ENCODE measurements around the gene SSBP3. TPM values are rescaled to one million over a fixed set of nuclear protein-coding genes. Genes with fewer than 3 reads are reported as not detected.

The SSBP3 gene
- total RNA-seq, 2 donors from 2014 or later, result 63.8 to 76.5 TPM

DNA sequence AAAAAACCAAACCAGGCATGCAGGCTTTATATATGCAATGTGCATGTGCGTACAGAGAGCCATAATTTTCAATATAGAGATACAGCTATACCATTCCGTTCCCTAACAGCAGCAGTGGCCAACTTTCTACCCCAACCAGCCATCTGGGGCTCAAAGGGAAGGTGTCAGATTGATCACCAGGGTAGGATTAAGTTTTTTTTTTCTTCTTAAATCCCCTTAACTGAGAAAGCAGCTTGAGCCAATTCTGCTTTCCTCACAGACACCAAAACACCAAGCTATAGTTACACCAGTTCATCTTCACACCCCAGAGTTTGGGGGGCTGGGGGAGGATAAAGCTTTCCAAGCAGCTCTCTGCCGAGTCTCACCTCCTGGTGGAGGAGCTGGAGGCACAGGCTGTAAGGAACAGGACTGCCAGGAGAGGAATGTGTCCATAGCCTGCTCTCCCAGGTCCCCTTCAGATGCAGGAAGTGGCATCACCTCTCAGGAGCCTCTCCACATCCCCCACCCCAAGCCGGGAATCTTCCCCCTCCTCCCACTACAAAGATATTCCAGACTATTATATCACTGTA, 87.9 kb downstream of the SSBP3 start:
- intact Hi-C loops (cut with DNase I), result no loop called here

DNA sequence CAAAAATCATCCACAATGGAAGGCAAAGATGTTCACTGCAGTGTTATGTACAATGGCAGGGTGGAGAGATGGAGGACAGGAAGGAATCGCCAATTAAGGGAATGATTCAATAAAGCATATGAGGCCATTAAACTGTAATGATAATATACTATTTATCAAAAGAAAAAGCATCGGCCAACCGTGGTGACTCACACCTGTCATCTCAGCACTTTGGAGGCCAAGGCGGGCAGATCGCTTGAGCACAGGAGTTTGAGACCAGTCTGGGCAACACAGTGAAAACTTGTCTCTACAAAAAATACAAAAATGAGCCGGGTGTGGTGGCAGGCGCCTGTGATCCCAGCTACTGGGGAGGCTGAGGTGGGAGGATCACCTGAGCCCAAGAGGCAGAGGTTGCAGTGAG, 89.1 kb downstream of the SSBP3 start:
- H3K27me3 ChIP-seq, result no peaks in the 10 kb centered on the region
- H3K9me3 ChIP-seq, result no peaks in the 10 kb centered on the region
- H3K27ac ChIP-seq, result no peak overlapping the region
- H3K4me1 ChIP-seq, result peaks cover 5% of the 10 kb centered on the region
- H3K9ac ChIP-seq (ENCODE audit: low read depth in 2 of 2, low read length in 2 of 2), result no peak overlapping the region
- TF ChIP-seq, protein P1, sequence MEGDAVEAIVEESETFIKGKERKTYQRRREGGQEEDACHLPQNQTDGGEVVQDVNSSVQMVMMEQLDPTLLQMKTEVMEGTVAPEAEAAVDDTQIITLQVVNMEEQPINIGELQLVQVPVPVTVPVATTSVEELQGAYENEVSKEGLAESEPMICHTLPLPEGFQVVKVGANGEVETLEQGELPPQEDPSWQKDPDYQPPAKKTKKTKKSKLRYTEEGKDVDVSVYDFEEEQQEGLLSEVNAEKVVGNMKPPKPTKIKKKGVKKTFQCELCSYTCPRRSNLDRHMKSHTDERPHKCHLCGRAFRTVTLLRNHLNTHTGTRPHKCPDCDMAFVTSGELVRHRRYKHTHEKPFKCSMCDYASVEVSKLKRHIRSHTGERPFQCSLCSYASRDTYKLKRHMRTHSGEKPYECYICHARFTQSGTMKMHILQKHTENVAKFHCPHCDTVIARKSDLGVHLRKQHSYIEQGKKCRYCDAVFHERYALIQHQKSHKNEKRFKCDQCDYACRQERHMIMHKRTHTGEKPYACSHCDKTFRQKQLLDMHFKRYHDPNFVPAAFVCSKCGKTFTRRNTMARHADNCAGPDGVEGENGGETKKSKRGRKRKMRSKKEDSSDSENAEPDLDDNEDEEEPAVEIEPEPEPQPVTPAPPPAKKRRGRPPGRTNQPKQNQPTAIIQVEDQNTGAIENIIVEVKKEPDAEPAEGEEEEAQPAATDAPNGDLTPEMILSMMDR (IDR thresholded peaks at IDR 0.05), result no peak
- H3K4me3 ChIP-seq, result no peak overlapping the region
- intact Hi-C loops (cut with DNase I), result no loop called here
- DNase-seq, result no peak
- no peaks in the 10 kb centered on the region for H3K36me3 ChIP-seq

More for the DNA sequence above, 87.9 kb downstream of the SSBP3 start:
- Histone ChIP-seq H3K4me3 (no peak overlapping the region), H3K4me1 (peaks cover 8% of the 10 kb centered on the region), H3K27ac (no peak overlapping the region), H3K27me3 (no peaks in the 10 kb centered on the region), H3K9me3 (no peaks in the 10 kb centered on the region), H3K36me3 (no peaks in the 10 kb centered on the region), H3K9ac (ENCODE audit: low read depth in 2 of 2, low read length in 2 of 2) (no peak overlapping the region)
- TF ChIP-seq, protein P1 (IDR thresholded peaks at IDR 0.05), result no peak
- no peak for DNase-seq

DNA sequence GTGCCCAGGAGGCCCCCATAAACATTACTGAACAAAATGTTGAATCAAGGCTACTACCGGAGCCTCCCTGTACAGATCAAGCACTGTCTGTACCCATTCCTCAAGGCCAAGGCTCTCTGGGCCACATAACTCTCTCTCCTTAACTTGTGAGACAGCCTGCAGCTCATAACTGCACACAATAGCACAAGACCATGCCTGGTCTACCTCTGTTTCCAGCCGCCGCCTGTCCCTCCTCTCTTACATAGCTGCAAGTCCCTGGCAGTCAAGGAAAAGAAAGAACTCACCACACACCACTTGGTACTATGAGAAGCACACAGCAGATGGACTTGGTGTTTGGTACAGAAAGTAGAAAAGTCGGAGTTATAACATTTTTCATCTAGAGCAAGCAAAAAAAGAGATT, 91.1 kb downstream of the SSBP3 start:
- intact Hi-C loops (cut with DNase I), result no loop called here
- Histone ChIP-seq H3K4me3 (no peak overlapping the region), H3K9ac (ENCODE audit: low read depth in 2 of 2, low read length in 2 of 2) (peak overlapping the region; percentile 43 to 47), H3K27me3 (no peaks in the 10 kb centered on the region), H3K9me3 (no peaks in the 10 kb centered on the region), H3K27ac (no peak overlapping the region), H3K36me3 (no peaks in the 10 kb centered on the region), H3K4me1 (peaks cover 5% of the 10 kb centered on the region)
- DNase-seq, result no peak
- TF ChIP-seq, protein P1 (IDR thresholded peaks at IDR 0.05), result no peak

DNA sequence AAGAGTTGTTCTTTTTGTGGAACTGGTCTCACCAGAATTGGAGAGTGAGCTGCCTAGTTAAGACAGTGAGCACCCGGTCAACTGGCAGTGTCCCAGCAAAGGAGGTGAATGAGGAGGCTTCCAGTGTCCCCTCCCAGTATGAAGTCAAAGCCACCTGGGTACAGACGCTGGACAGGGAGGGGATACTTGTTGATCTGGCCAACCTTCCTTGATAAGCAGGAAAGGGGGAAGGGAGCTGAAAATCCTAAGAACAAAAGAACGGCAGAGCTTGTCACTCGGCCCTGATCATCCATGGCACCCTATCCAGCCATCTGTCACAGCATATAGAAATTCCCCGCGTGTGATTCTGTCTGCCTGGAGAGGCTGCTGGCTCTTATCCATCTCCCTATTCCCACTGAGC, 91.5 kb downstream of the SSBP3 start:
- intact Hi-C loops (cut with DNase I), result no loop called here

DNA sequence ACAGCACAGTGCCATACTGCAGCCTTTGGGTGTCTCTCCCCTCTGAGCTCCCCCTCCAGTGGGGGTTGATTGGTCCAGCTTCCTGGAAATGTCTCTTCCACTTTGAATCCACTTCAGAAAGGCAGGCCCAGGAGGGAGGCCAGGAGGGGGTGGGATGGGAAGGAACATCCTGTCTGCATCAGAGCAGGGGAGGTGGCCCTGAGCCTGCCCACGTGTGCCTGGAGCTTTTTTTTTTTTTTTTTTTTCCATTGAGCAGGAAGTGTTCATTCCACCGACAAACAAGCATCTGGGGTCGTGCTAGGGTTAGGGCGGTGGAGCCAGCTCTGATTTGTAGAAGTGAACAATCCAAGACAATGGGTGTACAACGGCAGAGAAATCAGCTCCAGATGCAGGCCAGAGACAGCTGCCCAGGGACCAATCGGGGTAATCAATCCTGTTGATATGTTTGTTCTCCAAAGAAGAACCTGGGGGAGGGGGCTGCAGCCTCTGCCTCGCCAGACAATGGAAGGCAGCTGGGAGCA, 93.3 kb downstream of the SSBP3 start:
- Histone ChIP-seq H3K27me3 (no peaks in the 10 kb centered on the region), H3K4me3 (no peak overlapping the region), H3K9me3 (no peaks in the 10 kb centered on the region), H3K27ac (no peak overlapping the region), H3K36me3 (no peaks in the 10 kb centered on the region), H3K9ac (ENCODE audit: low read depth in 2 of 2, low read length in 2 of 2) (peak overlapping the region in 1 of 2 donors; percentile 19), H3K4me1 (peaks cover 5% of the 10 kb centered on the region)
- DNase-seq, result no peak
- TF ChIP-seq, protein P1 (IDR thresholded peaks at IDR 0.05), result no peak
- intact Hi-C loops (cut with DNase I), result no loop called here

More for the DNA sequence above, 91.5 kb downstream of the SSBP3 start:
- no peaks in the 10 kb centered on the region for H3K9me3 ChIP-seq
- peaks cover 5% of the 10 kb centered on the region for H3K4me1 ChIP-seq
- H3K27ac ChIP-seq, result no peak overlapping the region
- no peak overlapping the region for H3K4me3 ChIP-seq
- no peaks in the 10 kb centered on the region for H3K36me3 ChIP-seq
- peak; percentile 77 for DNase-seq
- no peaks in the 10 kb centered on the region for H3K27me3 ChIP-seq
- peak overlapping the region; percentile 43 to 47 for H3K9ac ChIP-seq (ENCODE audit: low read depth in 2 of 2, low read length in 2 of 2)
- TF ChIP-seq, protein P1 (IDR thresholded peaks at IDR 0.05), result no peak
